Thyroid gland (tissue), 4 donors: ENCODE results near the gene HAVCR1.

ENCODE experiments used
- POLR2A ChIP-seq, 2 donors: fragments of 450-650 bp; IDR thresholded peaks; one replicate each; pipeline ENCODE4 v1.6.1; 2017; ENCODE audit warnings: antibody characterized with exemption in 2 of 2, mild to moderate bottlenecking in 2 of 2, moderate library complexity in 1 of 2
- TF ChIP-seq, protein P1 (sequence below), 6 experiments: fragments of 200-600 bp in 3 of 6; fragments of 450-650 bp in 3 of 6; sonication (generic) in 3 of 6; IDR thresholded peaks; one replicate each; pipeline ENCODE4 v1.5.1; 2016 to 2019; ENCODE audit warnings: antibody characterized with exemption in 6 of 6, mild to moderate bottlenecking in 2 of 6, inconsistent platforms in 1 of 6, moderate library complexity in 1 of 6

DNA sequence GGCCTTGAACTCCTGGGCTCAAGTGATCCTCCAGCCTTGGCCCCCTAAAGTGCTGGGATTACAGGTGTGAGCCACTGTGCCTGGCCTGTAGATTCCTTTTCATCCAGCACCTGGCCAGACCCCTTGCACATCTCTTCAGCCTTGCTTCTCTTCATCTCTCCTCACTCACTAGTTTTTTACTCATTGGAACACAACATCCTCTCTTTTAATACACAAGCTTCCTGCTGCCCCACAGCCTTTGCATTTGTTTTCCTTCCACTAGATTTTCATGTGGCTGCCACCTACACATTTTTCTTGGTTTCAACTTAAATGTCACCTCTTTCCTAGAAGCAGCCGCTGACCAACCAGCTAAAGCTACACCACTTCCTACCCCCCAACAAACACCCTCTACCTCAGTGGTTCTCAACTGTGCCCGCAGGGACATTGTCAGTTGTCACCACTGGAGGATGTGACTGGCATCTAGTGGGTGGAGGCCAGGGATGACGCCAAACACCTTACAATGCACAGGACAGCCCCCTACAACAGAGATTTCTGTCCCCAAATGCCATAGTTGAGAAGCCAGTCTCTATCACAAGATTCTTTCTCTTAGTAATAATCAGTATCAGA, 33.7 kb downstream of the HAVCR1 start:
- TF ChIP-seq, protein P1, sequence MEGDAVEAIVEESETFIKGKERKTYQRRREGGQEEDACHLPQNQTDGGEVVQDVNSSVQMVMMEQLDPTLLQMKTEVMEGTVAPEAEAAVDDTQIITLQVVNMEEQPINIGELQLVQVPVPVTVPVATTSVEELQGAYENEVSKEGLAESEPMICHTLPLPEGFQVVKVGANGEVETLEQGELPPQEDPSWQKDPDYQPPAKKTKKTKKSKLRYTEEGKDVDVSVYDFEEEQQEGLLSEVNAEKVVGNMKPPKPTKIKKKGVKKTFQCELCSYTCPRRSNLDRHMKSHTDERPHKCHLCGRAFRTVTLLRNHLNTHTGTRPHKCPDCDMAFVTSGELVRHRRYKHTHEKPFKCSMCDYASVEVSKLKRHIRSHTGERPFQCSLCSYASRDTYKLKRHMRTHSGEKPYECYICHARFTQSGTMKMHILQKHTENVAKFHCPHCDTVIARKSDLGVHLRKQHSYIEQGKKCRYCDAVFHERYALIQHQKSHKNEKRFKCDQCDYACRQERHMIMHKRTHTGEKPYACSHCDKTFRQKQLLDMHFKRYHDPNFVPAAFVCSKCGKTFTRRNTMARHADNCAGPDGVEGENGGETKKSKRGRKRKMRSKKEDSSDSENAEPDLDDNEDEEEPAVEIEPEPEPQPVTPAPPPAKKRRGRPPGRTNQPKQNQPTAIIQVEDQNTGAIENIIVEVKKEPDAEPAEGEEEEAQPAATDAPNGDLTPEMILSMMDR (IDR thresholded peaks at IDR 0.05) = no peak
- no peak for TF ChIP-seq POLR2A (IDR thresholded peaks at IDR 0.05)
